Peyer's patch (tissue), 4 donors: ENCODE results near the gene GGCT.
"Not testable (repeated sequence)": the region's sequence is repeated elsewhere in the genome, so short reads cannot be mapped to it uniquely, and the experiment has no call there.

Source experiments
- CTCF ChIP-seq, 6 experiments: fragments of 450-650 bp in 4 of 6; fragments of 200-600 bp in 2 of 6; sonication (generic) in 1 of 6; IDR thresholded peaks; one replicate each; pipeline ENCODE4 v1.5.1; 2017 to 2019; ENCODE audit warnings: antibody characterized with exemption in 6 of 6, mild to moderate bottlenecking in 3 of 6, moderate library complexity in 1 of 6
- POLR2A ChIP-seq, 2 donors: fragments of 450-650 bp; IDR thresholded peaks; one replicate each; pipeline ENCODE4 v1.5.1; 2017; ENCODE audit warnings: antibody characterized with exemption in 2 of 2, mild to moderate bottlenecking in 2 of 2, moderate library complexity in 2 of 2

GRCh38 chr7:30481416-30481815 is 23.2 kb downstream of the GGCT start:
- TF ChIP-seq POLR2A, CTCF (IDR thresholded peaks at IDR 0.05): not testable (repeated sequence)
